Measurements from ENCODE around the gene SCART1. TPM values are rescaled to one million over a fixed set of nuclear protein-coding genes. Genes with fewer than 3 reads are reported as not detected.
"Not testable (repeated sequence)": the region's sequence is repeated elsewhere in the genome, so short reads cannot be mapped to it uniquely, and the experiment has no call there.

The SCART1 gene
- total RNA-seq, 1 donor from 2014 or later = 0.73 TPM

GRCh38 chr10:133431888-133432613 is 21.7 kb upstream of the SCART1 start:
- DNase-seq (ENCODE audit: low read depth, low spot score) = not testable (repeated sequence)

GRCh38 chr10:133432789-133433188 is 21.0 kb upstream of the SCART1 start:
- DNase-seq (ENCODE audit: low read depth, low spot score) = not testable (repeated sequence)

- no peak for DNase-seq (ENCODE audit: low read depth, low spot score)
Measured at GRCh38 chr10:133438711-133439273, 15.0 kb upstream of the SCART1 start.

- DNase-seq (ENCODE audit: low read depth, low spot score) = no peak
Measured at GRCh38 chr10:133439517-133440461, 14.0 kb upstream of the SCART1 start.

GRCh38 chr10:133440633-133441285 is 13.0 kb upstream of the SCART1 start:
- no peak for DNase-seq (ENCODE audit: low read depth, low spot score)

- not testable (repeated sequence) for DNase-seq (ENCODE audit: low read depth, low spot score)
Measured at GRCh38 chr10:133441356-133441755, 12.4 kb upstream of the SCART1 start.

GRCh38 chr10:133441780-133442179 is 12.0 kb upstream of the SCART1 start:
- no peak for DNase-seq (ENCODE audit: low read depth, low spot score)

GRCh38 chr10:133442191-133442966 is 11.4 kb upstream of the SCART1 start:
- no peak for DNase-seq (ENCODE audit: low read depth, low spot score)

- DNase-seq (ENCODE audit: low read depth, low spot score) = no peak
Measured at GRCh38 chr10:133442967-133443924, 10.5 kb upstream of the SCART1 start.

GRCh38 chr10:133444342-133445267 is 9.1 kb upstream of the SCART1 start:
- DNase-seq (ENCODE audit: low read depth, low spot score) = no peak

GRCh38 chr10:133445268-133445732 is 8.4 kb upstream of the SCART1 start:
- no peak for DNase-seq (ENCODE audit: low read depth, low spot score)

- no peak for DNase-seq (ENCODE audit: low read depth, low spot score)
Measured at GRCh38 chr10:133445751-133446708, 7.7 kb upstream of the SCART1 start.

- DNase-seq (ENCODE audit: low read depth, low spot score) = no peak
Measured at GRCh38 chr10:133446979-133447378, 6.8 kb upstream of the SCART1 start.

- no peak for DNase-seq (ENCODE audit: low read depth, low spot score)
Measured at GRCh38 chr10:133448120-133448519, 5.6 kb upstream of the SCART1 start.

- no peak for DNase-seq (ENCODE audit: low read depth, low spot score)
Measured at GRCh38 chr10:133451346-133451745, 2.4 kb upstream of the SCART1 start.

GRCh38 chr10:133452453-133452852 is 1.3 kb upstream of the SCART1 start:
- DNase-seq (ENCODE audit: low read depth, low spot score) = no peak

- no peak for DNase-seq (ENCODE audit: low read depth, low spot score)
Measured at GRCh38 chr10:133454204-133454893, 604 bp downstream of the SCART1 start.
